OCI-LY1 (cell line): Measurements from ENCODE around the gene PCNP.

ENCODE experiments used
- CTCF ChIP-seq: fragments of 200-600 bp; sonication (generic), shearing (Covaris generic); IDR thresholded peaks from 2 replicates; pipeline ENCODE4 v1.5.1; 2017; ENCODE audit warnings: mild to moderate bottlenecking, antibody characterized with exemption, low read length, moderate library complexity, mixed read lengths
- EZH2 ChIP-seq: fragments of 200-600 bp; sonication (generic), shearing (Covaris generic); IDR thresholded peaks from 2 replicates; pipeline ENCODE4 v1.8.0; 2017; ENCODE audit warnings: borderline replicate concordance, mixed run types, mild to moderate bottlenecking, antibody characterized with exemption, low read length, moderate library complexity, mixed read lengths

GRCh38 chr3:101574388-101575112 lies 570 bp downstream of the PCNP start:
- TF ChIP-seq CTCF = no peak
- no peak for TF ChIP-seq EZH2
